ENCODE results near the gene ACVR1C.

DNA sequence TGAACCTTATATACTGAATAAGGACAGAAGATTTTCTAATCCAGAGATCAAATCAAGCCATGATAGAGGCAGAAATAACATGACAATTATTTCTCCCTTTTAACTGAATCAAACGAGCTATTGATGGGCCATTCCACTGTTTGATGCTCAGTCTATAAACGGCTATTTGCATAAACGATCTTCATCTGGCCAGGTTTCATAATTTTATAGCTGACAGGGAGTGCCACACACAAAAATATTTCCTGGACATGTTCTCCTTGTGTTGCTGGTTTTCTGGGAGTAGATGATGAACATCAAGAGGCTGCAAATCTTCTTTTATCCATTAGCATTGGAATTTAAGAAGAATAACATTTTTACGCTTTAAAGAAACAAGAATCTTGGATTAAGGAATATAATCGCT is 63.1 kb downstream of the ACVR1C start:
- no peak for TF ChIP-seq CTCF (IDR thresholded peaks at IDR 0.05)
- TF ChIP-seq POLR2A (IDR thresholded peaks at IDR 0.05), result no peak
- TF ChIP-seq POLR2AphosphoS5 (IDR thresholded peaks at IDR 0.05), result no peak
